IMR-90 (cell line): ENCODE measurements around the gene UNK. TPM values are rescaled to one million over a fixed set of nuclear protein-coding genes. Genes with fewer than 3 reads are reported as not detected.

Experiments used
- ATAC-seq: fragments of 200-7000 bp; cut with Tn5 transposase; 2 replicates; pipeline ENCODE4 v1.9.1; 2020; ENCODE audit warnings: low read depth, mild to moderate bottlenecking, moderate library complexity
- BruUV-seq: library from RNA; stranded (reverse); fragments of 400-500 nt; replicated peaks from 2 replicates; lab custom pipeline; 2021; lab: Mats Ljungman, UMichigan
- CTCF ChIA-PET: fragments of 300-600 bp; formaldehyde crosslinking; extraction: SDS; loops from one replicate; lab custom pipeline; 2021; ENCODE audit warnings: antibody characterized with exemption; lab: Yijun Ruan, JAX
- POLR2A ChIA-PET: fragments of 300-600 bp; sonication (Branson Sonifier 250); formaldehyde crosslinking; loops from one replicate; lab custom pipeline; 2022; ENCODE audit warnings: antibody characterized with exemption; ENCODE audit not compliant: unreplicated experiment; lab: Charles Lee
- DNase-seq: peaks from one replicate; pipeline ENCODE4 v3.0.0; 2013
- H2AFZ ChIP-seq: replicated peaks from 2 replicates; pipeline ENCODE3; 2013; ENCODE audit warnings: low read length, mild to moderate bottlenecking; ENCODE audit not compliant: poor library complexity
- H2AK5ac ChIP-seq: 2 replicates; pipeline ENCODE4 v1.6.1; 2013; ENCODE audit warnings: low read depth, low read length, inconsistent platforms
- H2AK9ac ChIP-seq: replicated peaks from 2 replicates; pipeline ENCODE3; 2013; ENCODE audit warnings: mild to moderate bottlenecking, low read depth, low read length, moderate library complexity; ENCODE audit not compliant: poor library complexity
- H2BK120ac ChIP-seq: 2 replicates; pipeline ENCODE4 v1.6.1; 2013; ENCODE audit warnings: low read depth, low read length, inconsistent platforms
- H2BK15ac ChIP-seq: 3 replicates; pipeline ENCODE4 v1.6.1; 2013; ENCODE audit warnings: low read depth, low read length, inconsistent platforms
- H2BK20ac ChIP-seq: 2 replicates; pipeline ENCODE4 v1.6.1; 2013; ENCODE audit warnings: low read depth, mild to moderate bottlenecking, inconsistent platforms, low read length, moderate library complexity
- H2BK5ac ChIP-seq: 2 replicates; pipeline ENCODE4 v1.6.1; 2013; ENCODE audit warnings: mild to moderate bottlenecking, low read depth, low read length, inconsistent platforms; ENCODE audit not compliant: poor library complexity, severe bottlenecking
- H3K14ac ChIP-seq: replicated peaks from 2 replicates; pipeline ENCODE4 v1.6.1; 2013; ENCODE audit warnings: low read depth, low read length, inconsistent platforms
- H3K18ac ChIP-seq: 2 replicates; pipeline ENCODE4 v1.6.1; 2013; ENCODE audit warnings: low read depth, low read length, control low read depth
- H3K23ac ChIP-seq: 2 replicates; pipeline ENCODE4 v1.6.1; 2013; ENCODE audit warnings: low read depth, low read length, inconsistent platforms
- H3K27ac ChIP-seq: 2 replicates; pipeline ENCODE4 v1.5.1; 2013; ENCODE audit warnings: mild to moderate bottlenecking, control low read depth, low read length; ENCODE audit not compliant: insufficient read depth
- H3K27me3 ChIP-seq: 2 replicates; pipeline ENCODE4 v1.6.1; 2013; ENCODE audit warnings: low read length; ENCODE audit not compliant: control insufficient read depth, insufficient read depth
- H3K36me3 ChIP-seq: 2 replicates; pipeline ENCODE4 v1.6.1; 2013; ENCODE audit warnings: low read length, mixed read lengths; ENCODE audit not compliant: control insufficient read depth, insufficient read depth
- H3K4ac ChIP-seq: 2 replicates; pipeline ENCODE4 v1.6.1; 2013; ENCODE audit warnings: low read depth, low read length, inconsistent platforms
- H3K4me1 ChIP-seq: 2 replicates; pipeline ENCODE4 v1.6.1; 2013; ENCODE audit warnings: low read length, mixed read lengths; ENCODE audit not compliant: control insufficient read depth, insufficient read depth
- H3K4me2 ChIP-seq: 2 replicates; pipeline ENCODE4 v1.6.1; 2013; ENCODE audit warnings: low read depth, mild to moderate bottlenecking, control low read depth, low read length, moderate library complexity
- H3K4me3 ChIP-seq: 2 replicates; pipeline ENCODE4 v1.5.1; 2013; ENCODE audit warnings: low read depth, mild to moderate bottlenecking, control low read depth, low read length, moderate library complexity; ENCODE audit not compliant: insufficient read depth
- H3K56ac ChIP-seq: 2 replicates; pipeline ENCODE4 v1.6.1; 2013; ENCODE audit warnings: low read length, inconsistent platforms; ENCODE audit not compliant: insufficient read depth; ENCODE audit errors: extremely low read depth
- H3K79me1 ChIP-seq, 2 experiments: 2 replicates each; pipeline ENCODE4 v1.6.1; 2013; ENCODE audit warnings: low read length in 2 of 2, inconsistent platforms in 1 of 2, low read depth in 1 of 2
- H3K9ac ChIP-seq: 2 replicates; pipeline ENCODE4 v1.6.1; 2013; ENCODE audit warnings: low read depth, low read length, control low read depth
- H3K9me1 ChIP-seq: 2 replicates; pipeline ENCODE4 v1.6.1; 2013; ENCODE audit warnings: low read length, inconsistent platforms; ENCODE audit not compliant: insufficient read depth
- H3K9me3 ChIP-seq: 2 replicates; pipeline ENCODE4 v1.6.1; 2013; ENCODE audit warnings: low read length; ENCODE audit not compliant: control insufficient read depth, insufficient read depth
- H4K20me1 ChIP-seq: 2 replicates; pipeline ENCODE4 v1.6.1; 2013; ENCODE audit warnings: low read length, inconsistent platforms; ENCODE audit not compliant: insufficient read depth
- H4K5ac ChIP-seq: 2 replicates; pipeline ENCODE4 v1.6.1; 2013; ENCODE audit warnings: mild to moderate bottlenecking, low read depth, low read length, control low read depth
- H4K8ac ChIP-seq, 2 experiments: 2 replicates each; pipeline ENCODE4 v1.6.1; 2013; ENCODE audit warnings: low read depth in 2 of 2, low read length in 2 of 2, control low read depth in 1 of 2, inconsistent platforms in 1 of 2
- H4K91ac ChIP-seq: 2 replicates; pipeline ENCODE4 v1.6.1; 2013; ENCODE audit warnings: low read depth, low read length, inconsistent platforms; ENCODE audit not compliant: insufficient read depth
- BHLHE40 ChIP-seq: fragments of 150-350 bp; IDR thresholded peaks from 2 replicates; pipeline ENCODE4 v1.6.1; 2016; ENCODE audit warnings: mild to moderate bottlenecking, low read depth, low read length
- CEBPB ChIP-seq: IDR thresholded peaks from 2 replicates; pipeline ENCODE4 v1.6.1; 2012; ENCODE audit warnings: low read depth, low read length, improper control_type of control experiment
- CHD1 ChIP-seq: IDR thresholded peaks from 2 replicates; pipeline ENCODE4 v1.6.1; 2012; ENCODE audit warnings: low read depth, low read length, improper control_type of control experiment
- CTCF ChIP-seq: conservative IDR thresholded peaks from 2 replicates; pipeline ENCODE4 v1.5.1; 2012; ENCODE audit warnings: mild to moderate bottlenecking, low read depth, low read length, improper control_type of control experiment
- ELK1 ChIP-seq: fragments of 150-350 bp; IDR thresholded peaks from 2 replicates; pipeline ENCODE4 v1.6.1; 2016; ENCODE audit warnings: low read depth, mild to moderate bottlenecking, low read length, moderate library complexity, borderline replicate concordance
- FOS ChIP-seq: fragments of 150-350 bp; IDR thresholded peaks from 2 replicates; pipeline ENCODE4 v1.6.1; 2016; ENCODE audit warnings: low read depth, low read length
- MAZ ChIP-seq: IDR thresholded peaks from 2 replicates; pipeline ENCODE4 v1.6.1; 2012; ENCODE audit warnings: low read depth, mild to moderate bottlenecking, low read length, improper control_type of control experiment, moderate library complexity, borderline replicate concordance
- MXI1 ChIP-seq: IDR thresholded peaks from 2 replicates; pipeline ENCODE4 v1.6.1; 2012; ENCODE audit warnings: low read depth, mild to moderate bottlenecking, low read length, moderate library complexity, borderline replicate concordance
- POLR2A ChIP-seq: IDR thresholded peaks from 2 replicates; pipeline ENCODE4 v1.6.1; 2012; ENCODE audit warnings: mild to moderate bottlenecking, low read depth, low read length
- RAD21 ChIP-seq: IDR thresholded peaks from 2 replicates; pipeline ENCODE4 v1.6.1; 2012; ENCODE audit warnings: low read length, improper control_type of control experiment
- RCOR1 ChIP-seq: IDR thresholded peaks from 2 replicates; pipeline ENCODE4 v1.6.1; 2012; ENCODE audit warnings: mild to moderate bottlenecking, low read length, improper control_type of control experiment; ENCODE audit not compliant: insufficient replicate concordance
- RFX5 ChIP-seq: IDR thresholded peaks from 2 replicates; pipeline ENCODE4 v1.8.0; 2012; ENCODE audit warnings: low read depth, mild to moderate bottlenecking, low read length, moderate library complexity
- SMC3 ChIP-seq: fragments of 150-350 bp; IDR thresholded peaks from 2 replicates; pipeline ENCODE4 v1.6.1; 2016; ENCODE audit warnings: low read depth, mild to moderate bottlenecking, antibody characterized with exemption, low read length, moderate library complexity
- USF2 ChIP-seq: fragments of 150-350 bp; IDR thresholded peaks from 2 replicates; pipeline ENCODE4 v1.6.1; 2017; ENCODE audit warnings: mild to moderate bottlenecking, antibody characterized with exemption, low read length, low read depth
- WGBS, 2 experiments: methylation state at CpG; one replicate each; pipeline versions ENCODE4 v1.1.5 to v1.1.7; 2013; ENCODE audit warnings: missing lambda C conversion rate in 2 of 2; ENCODE audit not compliant: insufficient read length in 1 of 2; ENCODE audit errors: extremely low coverage in 2 of 2; 5-methylcytosine and 5-hydroxymethylcytosine counted together
- dilution Hi-C: fragments of 300-500 bp; cut with HindIII; formaldehyde crosslinking; loops from one replicate; pipeline ENCODE4 v1.14.3; 2018; ENCODE audit warnings: low sequenced_read_pairs; ENCODE audit not compliant: unreplicated experiment
- in situ Hi-C: fragments of 300-500 bp; cut with MboI; formaldehyde crosslinking; loops from 3 replicates; pipeline ENCODE4 v1.14.3; 2019; ENCODE audit warnings: low sequenced_read_pairs, inconsistent platforms, mixed read lengths
- intact Hi-C: fragments of 100-400 bp; cut with micrococcal nuclease; formaldehyde crosslinking; loops from 2 replicates; pipeline ENCODE4 v1.10.0; 2022
- polyA plus RNA-seq, 3 experiments: library from polyadenylated mRNA; depleted of rRNA; stranded (reverse); fragments of >200 nt; gene quantifications; 2 replicates each; pipeline ENCODE4 v1.2.3, GENCODE V29; 2012; ENCODE audit warnings: low replicate concordance in 1 of 3
- total RNA-seq: library from RNA; depleted of rRNA; stranded (reverse); fragments of >200 nt; gene quantifications from 2 replicates; pipeline ENCODE4 v1.2.3, GENCODE V29; 2012

UNK gene
- total and polyA plus RNA-seq, 2 of the 4 experiments (the other 2 are of a cell fraction) = 15.4 to 17.3 TPM

GRCh38 chr17:75752802-75753513 is 31.6 kb upstream of the UNK start:
- intact Hi-C loops = no loop called here

More at GRCh38 chr17:75752802-75753513, 31.6 kb upstream of the UNK start:
- in situ Hi-C loops = no loop called here
- TF ChIP-seq USF2 = no peak
- no peak for TF ChIP-seq CHD1
- TF ChIP-seq MAZ = no peak
- no peak for TF ChIP-seq RFX5
- no peak for TF ChIP-seq FOS
- no peak for TF ChIP-seq CEBPB
- TF ChIP-seq RCOR1 = no peak
- TF ChIP-seq RAD21 = no peak
- no peak for TF ChIP-seq MXI1
- no peak for TF ChIP-seq CTCF
- no peak for TF ChIP-seq BHLHE40
- TF ChIP-seq POLR2A = no peak
- TF ChIP-seq ELK1 = no peak
- TF ChIP-seq SMC3 = no peak
- Histone ChIP-seq H3K4me1 (peaks cover 6% of the 10 kb centered on the region), H4K5ac (peak overlapping the region; percentile 83), H4K91ac (no peak overlapping the region), H2AK5ac (peak overlapping the region; percentile 39; the same call in 1 of the 2 replicates), H3K9me3 (no peaks in the 10 kb centered on the region), H4K8ac (peak overlapping the region; percentile 70 to 95; a peak in 3 of 4 replicates), H3K14ac (peak overlapping the region; percentile 51; the same call in 1 of the 2 replicates), H2BK5ac (no peak overlapping the region), H2BK120ac (peak overlapping the region; percentile 54; the same call in 1 of the 2 replicates), H3K4me3 (peak overlapping the region; percentile 56), H2AK9ac (peak overlapping the region; percentile 85), H2BK20ac (no peak overlapping the region), H3K4me2 (peak overlapping the region; percentile 88), H3K4ac (peak overlapping the region; percentile 61; the same call in 1 of the 2 replicates), H3K18ac (no peak overlapping the region), H3K27me3 (no peaks in the 10 kb centered on the region; the same call in 1 of the 2 replicates), H3K9me1 (0 out of 2 replicates have a peak, but pooled peaks cover 3% of the 10 kb centered on the region), H3K79me1 (no peaks in the 10 kb centered on the region), H3K36me3 (no peaks in the 10 kb centered on the region), H3K23ac (no peak overlapping the region), H3K9ac (0 out of 2 replicates have a peak overlapping the region, but pooled peaks have one; percentile 74), H2BK15ac (no peak overlapping the region), H4K20me1 (no peaks in the 10 kb centered on the region), H2AFZ (peak overlapping the region; percentile 98), H3K56ac (no peak overlapping the region), H3K27ac (no peak overlapping the region)
- no TSS peak for BruUV-seq
- DNase-seq = no peak
- ATAC-seq = no peak
- ChIA-PET POLR2A (interaction anchor here (0.8 to 1.0 kb wide), 2 partner anchors 13 to 20 kb away, joined by 3 read pairs; no protein-coding TSS in a partner anchor), CTCF (interaction anchor here (0.6 to 1.9 kb wide), 16 partner anchors 9 to 341 kb away, joined by 3 to 16 read pairs (median 4); partner anchors contain the start of genes GALK1, RECQL5, SMIM5 and WBP2)
- dilution Hi-C loops = no loop called here
- 32% methylated on average over 3 of the region's 19 CpGs; no CpG with 5 or more reads in 1 of the 2 experiments for WGBS, 2 experiments
